ENCODE measurements around the gene RASA3.
"Not testable (repeated sequence)": the region's sequence is repeated elsewhere in the genome, so short reads cannot be mapped to it uniquely, and the experiment has no call there.

The RASA3 gene

DNA sequence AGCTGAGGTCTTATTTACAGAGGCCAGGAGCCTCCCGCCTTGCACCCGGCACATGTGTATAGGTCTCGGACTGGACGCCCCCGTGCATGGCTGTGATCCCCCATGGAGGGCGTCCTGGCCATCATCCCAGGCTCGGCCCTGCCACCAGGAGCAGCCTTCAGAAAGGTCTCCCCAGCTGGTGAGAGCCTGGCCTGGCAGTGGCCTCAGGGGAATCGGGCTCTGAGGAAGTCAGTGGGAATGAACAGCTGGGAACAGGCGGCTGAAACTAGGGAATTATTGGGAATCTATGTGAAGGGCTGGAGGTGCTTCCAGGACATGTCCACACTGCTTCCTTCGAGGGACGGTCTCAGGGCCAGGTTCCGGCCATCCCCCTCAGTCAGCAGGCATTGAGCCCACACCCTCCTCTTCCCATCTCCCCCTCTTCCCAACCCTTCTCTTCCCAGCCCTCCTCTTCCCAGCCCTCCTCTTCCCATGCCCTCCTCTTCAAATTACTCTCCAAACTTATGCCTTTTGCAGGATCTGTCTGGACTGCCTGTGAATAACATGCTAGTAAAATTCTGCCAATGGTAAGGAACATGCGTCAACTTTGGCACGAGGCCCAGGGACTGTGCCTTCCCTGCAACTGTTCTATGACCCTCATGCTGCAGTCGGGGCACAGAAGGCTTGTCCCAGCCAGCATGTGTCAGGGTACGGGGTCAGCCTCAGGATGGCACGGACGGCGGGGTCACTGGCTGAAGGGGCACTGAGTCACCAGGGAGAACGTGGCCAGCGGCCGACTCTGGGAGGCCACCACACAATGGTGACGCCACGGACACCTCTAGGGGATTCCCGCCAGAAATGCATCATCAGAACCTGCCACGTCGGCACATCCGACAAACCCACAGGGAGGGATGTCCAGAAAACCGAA lies 134.3 kb downstream of the RASA3 start:
- DNase-seq: no peak

DNA sequence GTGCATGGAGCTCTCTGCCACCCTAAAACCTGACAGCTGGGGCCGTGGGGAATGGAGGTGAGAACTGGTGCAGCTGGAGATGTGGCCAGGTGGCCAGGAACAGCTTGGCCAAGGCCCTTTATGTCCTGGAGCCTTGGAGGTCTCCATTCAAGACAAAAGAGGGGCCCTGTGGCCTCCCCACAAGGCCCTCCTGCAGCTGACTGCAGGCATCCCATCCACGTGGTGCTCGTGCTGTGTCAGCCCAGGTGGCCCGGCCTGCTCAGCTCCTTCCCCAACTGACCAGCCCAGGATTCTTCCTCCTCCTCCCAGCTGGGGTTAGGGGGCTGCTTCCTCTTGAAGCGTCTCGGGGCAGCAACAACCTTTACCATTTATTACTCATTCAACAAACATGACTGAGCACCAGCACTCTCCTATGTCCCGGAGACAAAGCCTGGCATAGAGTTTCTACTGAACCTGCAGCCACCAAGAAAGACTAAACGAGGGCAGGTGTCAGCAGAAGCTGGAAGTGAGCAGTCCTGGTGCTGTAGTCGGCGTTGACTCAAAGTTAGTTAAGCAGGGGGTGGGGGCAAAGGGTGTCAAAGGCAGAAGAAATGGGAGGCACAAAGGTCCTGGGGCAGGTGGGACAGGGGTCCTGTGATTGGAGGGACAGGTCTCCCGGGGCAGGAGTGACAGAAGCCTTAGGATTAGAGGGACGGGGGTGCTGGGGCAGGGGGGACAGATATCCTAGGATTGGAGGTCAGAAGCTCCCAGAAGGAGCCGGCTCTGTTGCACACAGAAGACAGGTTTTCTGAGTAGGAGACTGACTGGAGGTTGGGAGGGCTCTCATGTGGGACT lies 135.3 kb downstream of the RASA3 start:
- no peak for DNase-seq

DNA sequence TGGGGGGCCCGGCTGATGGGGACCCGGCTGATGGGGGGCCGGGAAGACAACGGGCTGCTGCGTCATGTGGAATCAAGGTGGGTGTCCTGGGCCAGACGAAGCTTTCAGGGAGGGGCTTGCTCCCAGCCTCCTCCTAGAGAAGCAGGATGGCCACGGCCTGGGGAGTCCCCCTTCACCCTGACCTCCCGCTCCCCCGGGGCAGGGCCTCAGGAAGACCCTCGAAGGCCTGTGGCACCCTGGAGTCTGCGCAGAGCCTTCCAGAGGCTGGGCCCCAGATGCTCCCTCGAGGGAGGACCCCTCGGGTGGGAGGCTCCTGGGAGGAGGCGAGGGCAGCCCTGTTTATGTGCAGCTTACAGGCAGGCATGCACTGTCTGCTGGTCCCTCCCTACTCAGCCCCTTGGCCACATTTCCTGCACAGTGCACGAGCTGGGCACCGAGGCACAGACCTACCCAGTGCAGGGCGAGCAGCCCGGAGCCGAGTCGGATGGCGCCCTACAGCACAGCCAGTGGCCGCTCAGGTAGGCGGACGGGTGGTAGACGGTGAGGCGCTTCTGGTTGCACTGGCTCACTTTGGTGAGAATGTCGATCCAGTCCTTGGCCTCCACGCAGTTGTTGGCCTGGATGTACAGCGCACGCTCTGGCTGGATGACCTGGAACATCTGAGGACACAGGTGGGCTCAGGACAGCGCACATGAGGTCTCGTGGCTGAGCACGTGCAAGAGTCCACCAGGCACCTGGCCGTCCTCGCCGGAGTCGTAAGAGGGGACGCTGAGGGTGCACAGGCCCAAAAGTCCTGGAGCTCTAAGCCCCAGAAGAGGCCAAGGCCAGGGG lies 136.1 kb downstream of the RASA3 start:
- DNase-seq: no peak

DNA sequence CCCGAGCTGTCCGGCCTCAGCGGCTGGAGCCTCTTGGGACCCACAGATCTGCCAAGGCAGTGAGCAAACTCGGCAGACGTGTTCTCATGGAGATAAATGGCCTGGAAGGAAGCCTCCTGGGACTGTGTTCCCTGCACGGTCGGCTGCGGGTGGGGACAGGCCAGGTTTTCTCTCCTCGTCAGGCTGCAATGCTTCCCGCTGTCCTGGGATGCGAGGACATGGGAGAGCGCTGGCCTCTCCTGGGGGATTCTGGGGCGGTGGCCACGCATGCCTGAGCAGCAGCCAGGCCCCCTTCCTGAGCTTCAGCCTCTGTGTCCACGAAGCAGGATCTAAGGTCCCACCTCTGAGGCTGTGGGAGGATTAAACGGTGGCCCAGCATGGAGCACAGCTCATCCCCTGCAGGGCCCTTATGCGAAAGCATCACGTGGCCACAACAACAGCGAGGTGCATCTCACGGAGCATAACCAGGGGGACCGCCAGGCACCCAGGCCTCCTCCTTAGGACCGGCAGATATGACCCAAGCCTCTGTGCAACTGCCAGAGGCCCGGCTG lies 137.3 kb downstream of the RASA3 start:
- no peak for DNase-seq

GRCh38 chr13:113992276-113993005 lies 140.0 kb downstream of the RASA3 start:
- no peak for DNase-seq

- no peak for DNase-seq
These were observed 140.7 kb downstream of the RASA3 start for GRCh38 chr13:113991676-113992179.

DNA sequence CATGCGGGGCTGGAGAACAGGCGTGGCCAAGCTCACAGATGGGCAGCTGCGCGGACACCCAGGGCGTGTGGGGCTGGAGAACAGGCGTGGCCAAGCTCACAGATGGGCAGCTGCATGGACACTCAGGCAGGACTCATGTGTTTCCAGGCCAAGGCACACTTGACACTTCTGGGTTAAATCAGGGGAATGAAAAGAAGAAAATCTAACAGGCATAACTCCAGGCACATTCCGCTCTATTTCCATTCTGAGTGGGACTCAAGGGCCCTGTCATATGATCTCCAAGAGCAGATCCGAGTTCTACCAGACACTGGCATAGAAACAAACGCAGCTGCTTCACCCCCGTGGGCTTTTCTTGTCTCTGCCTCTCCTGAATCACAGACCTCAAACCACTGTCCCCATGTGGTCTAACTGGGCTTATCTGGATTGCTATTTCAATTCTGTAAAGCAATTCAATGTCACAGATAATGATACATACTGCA lies 141.2 kb downstream of the RASA3 start:
- no peak for DNase-seq

- DNase-seq: no peak
These were observed 142.0 kb downstream of the RASA3 start for GRCh38 chr13:113990321-113990837.

DNA sequence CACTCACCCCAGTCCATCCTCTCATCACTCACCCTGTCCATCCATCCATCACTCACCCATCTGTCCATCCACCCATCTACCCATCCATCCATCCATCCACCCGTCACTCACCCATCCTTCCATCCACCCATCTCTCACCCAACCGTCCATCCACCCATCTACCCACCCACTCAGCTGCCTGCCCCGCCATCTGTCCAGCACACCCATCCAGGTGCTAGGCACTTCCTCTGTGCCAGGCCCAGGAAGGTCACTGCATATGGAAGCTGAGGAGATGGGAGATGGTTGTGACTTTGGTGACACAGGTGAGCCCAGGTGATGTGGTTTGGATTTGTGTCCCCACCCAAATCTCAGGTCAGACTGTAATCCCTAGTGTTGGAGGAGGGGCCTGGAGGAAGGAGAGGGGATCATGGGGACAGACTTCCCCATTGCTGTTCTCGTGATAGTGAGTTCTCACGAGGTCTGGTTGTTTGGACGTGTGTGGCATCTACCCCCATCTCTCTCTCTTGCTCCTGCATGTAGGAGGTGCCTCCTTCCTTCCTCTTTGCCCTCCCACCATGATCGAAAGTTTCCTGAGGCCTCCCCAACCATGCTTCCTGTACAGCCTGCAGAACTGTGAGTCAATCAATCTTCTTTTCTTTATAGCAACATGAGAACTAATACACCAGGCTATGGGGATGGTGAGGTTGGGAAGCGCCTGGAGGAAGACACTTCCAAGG lies 142.7 kb downstream of the RASA3 start:
- DNase-seq: no peak

DNA sequence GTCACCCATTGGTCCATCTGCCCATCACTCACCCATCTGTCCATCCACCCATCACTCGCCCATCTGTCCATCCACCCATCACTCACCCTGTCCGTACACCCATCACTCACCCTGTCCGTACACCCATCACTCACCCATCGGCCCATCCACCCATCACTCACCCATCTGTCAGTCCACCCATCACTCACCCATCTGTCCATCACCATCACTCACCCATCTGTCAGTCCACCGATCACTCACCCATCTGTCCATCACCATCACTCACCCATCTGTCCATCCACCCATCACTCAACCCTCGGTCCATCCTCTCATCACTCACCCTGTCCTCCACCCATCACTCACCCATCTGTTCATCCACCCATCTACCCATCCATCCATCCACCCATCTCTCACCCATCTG lies 143.6 kb downstream of the RASA3 start:
- not testable (repeated sequence) for DNase-seq

GRCh38 chr13:113982296-113982661 lies 150.1 kb downstream of the RASA3 start:
- no peak for DNase-seq

- DNase-seq: no peak
These were observed 150.7 kb downstream of the RASA3 start for GRCh38 chr13:113981611-113982295.

- no peak for DNase-seq
These were observed 151.2 kb downstream of the RASA3 start for GRCh38 chr13:113981194-113981605.

DNA sequence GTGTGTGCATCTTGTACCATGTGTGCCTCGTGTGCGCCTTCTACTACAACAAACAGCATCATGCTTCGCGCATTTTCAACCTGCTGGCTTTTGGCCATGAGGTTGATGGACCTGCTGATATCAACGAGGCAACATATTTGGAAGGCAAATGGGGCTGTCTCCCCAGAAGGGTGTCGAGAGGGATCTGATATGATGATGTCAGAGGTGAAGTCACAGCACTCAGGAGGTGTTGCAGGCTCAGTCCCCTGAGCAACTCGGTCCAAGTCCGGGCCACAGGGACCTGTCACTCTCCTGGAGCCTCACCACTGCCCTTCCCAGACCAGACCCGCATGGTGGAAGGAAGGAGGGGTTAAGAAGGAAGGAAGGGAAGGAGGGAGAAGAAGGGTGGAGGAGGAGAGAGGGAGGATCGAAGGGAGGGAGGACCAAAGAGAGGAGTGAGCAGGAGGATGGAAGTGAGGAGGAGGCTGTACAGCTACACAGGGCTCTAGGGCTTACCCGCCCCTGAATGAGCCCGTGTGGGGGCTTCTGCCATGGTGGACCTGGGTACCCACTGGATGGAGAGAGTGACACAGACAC lies 151.8 kb downstream of the RASA3 start:
- no peak for DNase-seq

DNA sequence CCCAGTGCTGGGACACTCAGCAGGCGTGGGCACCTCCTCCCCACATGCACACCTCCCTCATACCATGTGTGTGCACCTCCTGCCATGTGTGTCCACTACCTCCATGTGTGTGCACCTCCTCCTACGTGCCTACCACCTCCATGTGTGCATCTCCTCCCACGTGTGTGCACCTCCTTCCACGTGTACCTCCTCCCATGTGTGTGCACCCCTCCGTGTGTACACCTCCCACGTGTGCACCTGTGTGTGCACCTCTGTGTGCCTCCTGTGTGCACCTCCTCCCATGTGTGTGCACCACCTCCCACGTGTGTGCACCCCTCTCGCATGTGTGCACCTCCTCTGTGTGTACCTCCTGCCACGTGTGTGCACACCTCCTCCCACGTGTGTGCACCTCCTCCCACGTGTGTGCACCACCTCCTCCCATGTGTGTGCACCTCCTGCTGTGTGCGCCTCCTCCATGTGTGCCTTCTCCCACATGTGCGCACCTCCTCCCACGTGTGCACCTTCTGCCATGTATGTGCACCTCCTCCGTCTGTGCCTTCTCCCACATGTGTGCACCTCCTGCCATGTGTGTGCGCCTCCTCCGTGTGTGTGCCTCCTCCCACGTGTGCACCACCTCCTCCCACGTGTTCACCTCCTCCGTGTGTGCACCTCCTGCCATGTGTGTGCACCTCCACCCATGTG lies 152.5 kb downstream of the RASA3 start:
- DNase-seq: no peak

GRCh38 chr13:113978741-113979481 lies 153.5 kb downstream of the RASA3 start:
- no peak for DNase-seq

DNA sequence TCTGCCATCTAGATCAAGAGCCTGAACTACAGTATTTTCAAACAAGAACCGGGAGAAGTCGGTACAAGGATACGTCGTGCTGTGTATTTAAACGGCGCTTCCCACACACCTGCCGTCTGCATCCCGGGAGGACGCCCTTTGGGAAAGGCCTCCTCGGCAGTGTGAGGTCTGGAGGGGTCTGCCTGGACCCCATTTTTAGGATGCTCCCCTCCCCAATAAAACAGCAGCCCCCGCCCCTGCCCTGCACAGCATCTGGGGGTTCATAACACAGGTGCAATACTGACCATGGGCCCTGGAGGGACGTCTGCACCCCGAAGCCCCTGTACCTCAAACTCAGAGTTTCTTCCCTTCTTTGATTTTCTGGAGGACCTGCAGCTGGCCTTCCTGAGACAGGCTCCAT lies 154.4 kb downstream of the RASA3 start:
- no peak for DNase-seq
